OCI-LY7 (cell line): ENCODE measurements around the gene EEF1A2. TPM values are rescaled to one million over a fixed set of nuclear protein-coding genes. Genes with fewer than 3 reads are reported as not detected.

ENCODE experiments used
- BruUV-seq: library from RNA; stranded (reverse); fragments of 400-500 nt; replicated peaks from 2 replicates; lab custom pipeline; 2021; lab: Mats Ljungman, UMichigan
- CTCF ChIA-PET: fragments of 300-600 bp; sonication (Branson Sonifier 250); formaldehyde crosslinking; loops from one replicate; lab custom pipeline; 2022; ENCODE audit warnings: antibody characterized with exemption; ENCODE audit not compliant: unreplicated experiment; lab: Charles Lee
- POLR2A ChIA-PET: fragments of 300-600 bp; sonication (Branson Sonifier 250); formaldehyde crosslinking; loops from one replicate; lab custom pipeline; 2022; ENCODE audit warnings: antibody characterized with exemption; lab: Charles Lee
- DNase-seq: peaks from one replicate; pipeline ENCODE4 v3.0.0-alpha.2; 2015; ENCODE audit warnings: low spot score
- H2AFZ ChIP-seq: fragments of 200-600 bp; sonication (generic), shearing (Covaris generic); 2 replicates; pipeline ENCODE4 v1.6.1; 2014; ENCODE audit warnings: mild to moderate bottlenecking, antibody characterized with exemption, low read length, moderate library complexity
- H3K27ac ChIP-seq: fragments of 200-600 bp; sonication (generic); 2 replicates; pipeline ENCODE4 v1.5.1; 2014; ENCODE audit warnings: mixed run types, low read depth, mild to moderate bottlenecking, moderate library complexity, low read length, inconsistent platforms; ENCODE audit not compliant: poor library complexity, severe bottlenecking
- H3K36me3 ChIP-seq: fragments of 200-600 bp; sonication (generic); 2 replicates; pipeline ENCODE4 v1.6.1; 2014; ENCODE audit warnings: mild to moderate bottlenecking, antibody characterized with exemption, low read length, moderate library complexity, mixed read lengths; ENCODE audit not compliant: insufficient read depth
- H3K4me1 ChIP-seq: fragments of 200-600 bp; sonication (generic); 2 replicates; pipeline ENCODE4 v1.5.1; 2014; ENCODE audit warnings: mild to moderate bottlenecking, low read length; ENCODE audit not compliant: insufficient read depth, poor library complexity, severe bottlenecking
- H3K4me2 ChIP-seq: fragments of 200-600 bp; sonication (generic); 2 replicates; pipeline ENCODE4 v1.6.1; 2014; ENCODE audit warnings: mild to moderate bottlenecking, low read length
- H3K4me3 ChIP-seq: fragments of 200-600 bp; sonication (generic); 2 replicates; pipeline ENCODE4 v1.5.1; 2014; ENCODE audit warnings: mild to moderate bottlenecking, low read depth, low read length; ENCODE audit not compliant: poor library complexity, severe bottlenecking
- H3K79me2 ChIP-seq: fragments of 200-600 bp; sonication (generic); 2 replicates; pipeline ENCODE4 v1.6.1; 2016; ENCODE audit warnings: low read depth, mild to moderate bottlenecking, low read length, moderate library complexity, mixed read lengths; ENCODE audit not compliant: insufficient read depth
- H3K9me2 ChIP-seq: fragments of 200-600 bp; sonication (generic); 2 replicates; pipeline ENCODE4 v1.6.1; 2016; ENCODE audit warnings: mild to moderate bottlenecking, low read length, mixed read lengths; ENCODE audit not compliant: insufficient read depth
- H3K9me3 ChIP-seq: fragments of 200-600 bp; sonication (generic); 2 replicates; pipeline ENCODE4 v1.6.1; 2014; ENCODE audit warnings: mild to moderate bottlenecking, mixed run types, low read length, mixed read lengths
- H4K20me1 ChIP-seq: fragments of 200-600 bp; sonication (generic); 2 replicates; pipeline ENCODE4 v1.6.1; 2014; ENCODE audit warnings: mild to moderate bottlenecking, antibody characterized with exemption, low read length, moderate library complexity, mixed read lengths; ENCODE audit not compliant: insufficient read depth
- CTCF ChIP-seq: fragments of 200-600 bp; sonication (generic); conservative IDR thresholded peaks from 2 replicates; pipeline ENCODE4 v1.5.1; 2014; ENCODE audit warnings: mild to moderate bottlenecking, antibody characterized with exemption, low read length, moderate library complexity, mixed read lengths
- EZH2phosphoT487 ChIP-seq: fragments of 200-600 bp; sonication (generic); IDR thresholded peaks from 2 replicates; pipeline ENCODE4 v1.6.1; 2018; ENCODE audit warnings: low read depth, borderline replicate concordance, mild to moderate bottlenecking, mixed run types, antibody characterized with exemption, low read length, moderate library complexity, mixed read lengths
- intact Hi-C: fragments of 100-400 bp; cut with micrococcal nuclease; formaldehyde crosslinking; loops from one replicate; pipeline ENCODE4 v1.10.0; 2022; ENCODE audit not compliant: unreplicated experiment
- total RNA-seq, 2 experiments: library from RNA; depleted of rRNA in 1 of 2; stranded (reverse); fragments of >200 nt in 1 of 2; shearing (Covaris generic) in 1 of 2; gene quantifications; 2 replicates each; pipeline ENCODE4 v1.2.3, GENCODE V29; 2014 to 2022

EEF1A2 gene
- total RNA-seq, 2 experiments from 2014 or later, result 0.22 TPM; not detected in 1

- CTCF ChIA-PET, result interaction anchor here (0.6 to 2.0 kb wide), 3 partner anchors 16 to 105 kb away, joined by 3 to 12 read pairs (median 3); no protein-coding TSS in a partner anchor
Measured at GRCh38 chr20:63536997-63537524, 38.2 kb upstream of the EEF1A2 start, which contains the start of gene PTK6. TSS of gene PTK6 (minus strand) at chr20:63537376. CDS start at chr20:63537314, 62 bp downstream.

GRCh38 chr20:63536241-63536977, 37.5 kb upstream of the EEF1A2 start:
- no TSS peak for BruUV-seq
- TF ChIP-seq CTCF, result no peak
- TF ChIP-seq EZH2phosphoT487, result no peak
- Histone ChIP-seq H3K4me1 (peaks cover 23% of the 10 kb centered on the region), H4K20me1 (no peaks in the 10 kb centered on the region), H3K9me2 (no peaks in the 10 kb centered on the region), H3K9me3 (no peaks in the 10 kb centered on the region), H3K4me2 (no peak overlapping the region), H3K27ac (no peak overlapping the region), H3K36me3 (no peaks in the 10 kb centered on the region), H3K79me2 (no peaks in the 10 kb centered on the region), H3K4me3 (no peak overlapping the region), H2AFZ (no peak overlapping the region)
- intact Hi-C loops, result loop anchor here (5.0 to 10.0 kb wide), 3 partner anchors 91 to 361 kb away; partner anchors contain the start of genes ABHD16B, DNAJC5, GMEB2 and TPD52L2
- no peak for DNase-seq
- ChIA-PET POLR2A (no interaction called here), CTCF (interaction anchor here (2.0 kb wide), 1 partner anchor 105 kb away, joined by 12 read pairs; no protein-coding TSS in a partner anchor)

More at GRCh38 chr20:63536997-63537524, 38.2 kb upstream of the EEF1A2 start, which contains the start of gene PTK6:
- Histone ChIP-seq H2AFZ (peak within 1 kb of the TSS; percentile 8), H3K4me2 (peak within 1 kb of the TSS; percentile 77), H3K79me2 (no peaks in the 10 kb centered on the region), H4K20me1 (no peaks in the 10 kb centered on the region), H3K36me3 (no peaks in the 10 kb centered on the region), H3K4me1 (peaks cover 23% of the 10 kb centered on the region), H3K9me3 (no peaks in the 10 kb centered on the region), H3K9me2 (no peaks in the 10 kb centered on the region), H3K4me3 (peak within 1 kb of the TSS; percentile 60), H3K27ac (peak within 1 kb of the TSS; percentile 48)
- TF ChIP-seq CTCF, result no peak
- POLR2A ChIA-PET, result interaction anchor here (1.1 to 2.6 kb wide), 2 partner anchors 105 to 121 kb away, joined by 4 to 13 read pairs; partner anchors contain the start of gene RTEL1
- DNase-seq, result peak; percentile 45
- intact Hi-C loops, result loop anchor here (1.0 to 10.0 kb wide), 4 partner anchors 90 to 360 kb away; partner anchors contain the start of genes ABHD16B, DNAJC5, GMEB2 and TPD52L2
- no TSS peak for BruUV-seq
